Astrocyte (in vitro differentiated cells and primary cell): ENCODE results near the gene MAFF. TPM values are rescaled to one million over a fixed set of nuclear protein-coding genes. Genes with fewer than 3 reads are reported as not detected.
A peak's percentile ranks its signal among the peaks of the same experiment; 100 is the strongest.

Experiments used
- DNase-seq: peaks from one replicate; pipeline ENCODE4 v3.0.0-alpha.2; 2010; ENCODE audit warnings: low read depth
- FAIRE-seq: peaks from 2 replicates; lab custom pipeline; 2011; peaks lifted over from hg19 to GRCh38; lab: Jason Lieb, UNC
- H2AFZ ChIP-seq: 2 replicates; pipeline ENCODE4 v1.6.0; 2012; ENCODE audit warnings: low read depth, low read length, inconsistent platforms
- H3K27ac ChIP-seq: 2 replicates; pipeline ENCODE4 v1.5.1; 2011; ENCODE audit warnings: low read depth, low read length, inconsistent platforms
- H3K27me3 ChIP-seq: 2 replicates; pipeline ENCODE4 v1.6.0; 2011; ENCODE audit warnings: low read length, inconsistent platforms; ENCODE audit not compliant: insufficient read depth
- H3K36me3 ChIP-seq: 2 replicates; pipeline ENCODE4 v1.5.1; 2011; ENCODE audit warnings: low read length, inconsistent platforms; ENCODE audit not compliant: insufficient read depth
- H3K4me1 ChIP-seq: 2 replicates; pipeline ENCODE4 v1.5.1; 2011; ENCODE audit warnings: low read length, inconsistent platforms; ENCODE audit not compliant: insufficient read depth
- H3K4me2 ChIP-seq: 2 replicates; pipeline ENCODE4 v1.6.0; 2012; ENCODE audit warnings: low read length, inconsistent platforms
- H3K4me3 ChIP-seq: 2 replicates; pipeline ENCODE4 v1.5.1; 2011; ENCODE audit warnings: low read depth, mild to moderate bottlenecking, low read length, inconsistent platforms; ENCODE audit not compliant: insufficient read depth
- H3K79me2 ChIP-seq: 2 replicates; pipeline ENCODE4 v1.6.0; 2012; ENCODE audit warnings: mild to moderate bottlenecking, low read length, inconsistent platforms; ENCODE audit not compliant: insufficient read depth
- H3K9ac ChIP-seq: 2 replicates; pipeline ENCODE4 v1.6.0; 2012; ENCODE audit warnings: mild to moderate bottlenecking, low read length, inconsistent platforms
- H3K9me3 ChIP-seq: 2 replicates; pipeline ENCODE4 v1.5.1; 2012; ENCODE audit warnings: low read depth, mild to moderate bottlenecking, low read length, inconsistent platforms; ENCODE audit not compliant: insufficient read depth
- H4K20me1 ChIP-seq: 2 replicates; pipeline ENCODE4 v1.6.0; 2012; ENCODE audit warnings: low read length, inconsistent platforms; ENCODE audit not compliant: insufficient read depth
- H3K27ac Mint-ChIP-seq: one replicate; pipeline ENCODE4 v1.8.0; 2021; ENCODE audit warnings: mild to moderate bottlenecking, mixed read lengths; ENCODE audit not compliant: unreplicated experiment
- H3K27me3 Mint-ChIP-seq: one replicate; pipeline ENCODE4 v1.8.0; 2021; ENCODE audit warnings: low read depth, mixed read lengths; ENCODE audit not compliant: unreplicated experiment
- H3K36me3 Mint-ChIP-seq: one replicate; pipeline ENCODE4 v1.8.0; 2021; ENCODE audit warnings: low read depth, mixed read lengths; ENCODE audit not compliant: unreplicated experiment
- H3K4me1 Mint-ChIP-seq: one replicate; pipeline ENCODE4 v1.8.0; 2021; ENCODE audit warnings: low read depth, mixed read lengths; ENCODE audit not compliant: unreplicated experiment
- H3K4me3 Mint-ChIP-seq: one replicate; pipeline ENCODE4 v1.8.0; 2021; ENCODE audit warnings: mild to moderate bottlenecking, moderate library complexity, mixed read lengths; ENCODE audit not compliant: unreplicated experiment
- H3K9me3 Mint-ChIP-seq: one replicate; pipeline ENCODE4 v1.8.0; 2021; ENCODE audit warnings: mild to moderate bottlenecking, mixed read lengths; ENCODE audit not compliant: unreplicated experiment
- CTCF ChIP-seq: IDR thresholded peaks from 2 replicates; pipeline ENCODE4 v1.5.1; 2011; ENCODE audit warnings: low read depth, mild to moderate bottlenecking, inconsistent platforms, low read length, moderate library complexity; ENCODE audit not compliant: insufficient read depth
- EZH2 ChIP-seq: IDR thresholded peaks from 2 replicates; pipeline ENCODE4 v1.6.1; 2012; ENCODE audit warnings: mild to moderate bottlenecking, low read length, inconsistent platforms; ENCODE audit not compliant: insufficient read depth
- total RNA-seq: library from RNA; stranded (reverse); gene quantifications from 2 replicates; pipeline ENCODE4 v1.2.1, GENCODE V29; 2021

Gene MAFF
- total RNA-seq, 1 donor from 2014 or later, result 18.2 TPM

GRCh38 chr22:38262051-38262795 is 60.4 kb downstream of the MAFF start:
- H3K4me2 ChIP-seq, result no peak overlapping the region
- Mint-ChIP-seq H3K36me3 (peaks cover 22% of the 10 kb centered on the region), H3K4me1 (peaks cover 24% of the 10 kb centered on the region), H3K4me3 (no peak overlapping the region), H3K27me3 (no peaks in the 10 kb centered on the region), H3K27ac (no peak overlapping the region), H3K9me3 (peaks cover 2% of the 10 kb centered on the region)
- no peak overlapping the region for H3K4me3 ChIP-seq
- H3K9ac ChIP-seq, result no peak overlapping the region
- FAIRE-seq (no peak), DNase-seq (no peak)
- H3K79me2 ChIP-seq, result peaks cover 98% of the 10 kb centered on the region
- H3K27ac ChIP-seq, result no peak overlapping the region
- H3K9me3 ChIP-seq, result no peaks in the 10 kb centered on the region
- no peak overlapping the region for H2AFZ ChIP-seq
- H3K27me3 ChIP-seq, result no peaks in the 10 kb centered on the region
- peaks cover 95% of the 10 kb centered on the region for H4K20me1 ChIP-seq
- peaks cover 28% of the 10 kb centered on the region for H3K4me1 ChIP-seq
- TF ChIP-seq CTCF (peak; percentile 20), EZH2 (no peak)
- no peaks in the 10 kb centered on the region for H3K36me3 ChIP-seq

- Histone ChIP-seq H4K20me1 (peaks cover 95% of the 10 kb centered on the region), H3K9ac (no peak overlapping the region), H3K9me3 (no peaks in the 10 kb centered on the region), H3K4me2 (no peak overlapping the region), H3K27ac (no peak overlapping the region), H2AFZ (no peak overlapping the region), H3K36me3 (no peaks in the 10 kb centered on the region), H3K27me3 (no peaks in the 10 kb centered on the region), H3K4me1 (peaks cover 15% of the 10 kb centered on the region), H3K4me3 (no peak overlapping the region), H3K79me2 (peaks cover 98% of the 10 kb centered on the region)
- H3K4me1 Mint-ChIP-seq, result peaks cover 22% of the 10 kb centered on the region
- FAIRE-seq (no peak), DNase-seq (no peak)
- no peak overlapping the region for H3K4me3 Mint-ChIP-seq
- TF ChIP-seq CTCF (no peak), EZH2 (no peak)
- H3K27me3 Mint-ChIP-seq, result no peaks in the 10 kb centered on the region
- H3K9me3 Mint-ChIP-seq, result peaks cover 2% of the 10 kb centered on the region
- no peak overlapping the region for H3K27ac Mint-ChIP-seq
- H3K36me3 Mint-ChIP-seq, result peaks cover 22% of the 10 kb centered on the region
These were observed 62.6 kb downstream of the MAFF start for GRCh38 chr22:38264322-38264843.

Other genes starting within 250 kb of the MAFF start
- not detected in 2 replicates for gene C22orf23, start 248.4 kb upstream of the MAFF start, total RNA-seq
- 129 and 149 TPM in 2 replicates for gene POLR2F, start 248.3 kb upstream of the MAFF start, total RNA-seq
- gene SOX10, start 217.4 kb upstream of the MAFF start, total RNA-seq, result 0.10 and 0.34 TPM in 2 replicates
- gene PICK1, start 144.6 kb upstream of the MAFF start, total RNA-seq, result 20.7 and 22.9 TPM in 2 replicates
- gene SLC16A8, start 117.8 kb upstream of the MAFF start, total RNA-seq, result not detected in 2 replicates
- 0.54 and 0.94 TPM in 2 replicates for gene BAIAP2L2, start 91.3 kb upstream of the MAFF start, total RNA-seq
- 9.7 and 10.0 TPM in 2 replicates for gene PLA2G6, start 20.2 kb upstream of the MAFF start, total RNA-seq
- 109 and 114 TPM in 2 replicates for gene TMEM184B, start 71.0 kb downstream of the MAFF start, total RNA-seq
- 157 and 171 TPM in 2 replicates for gene CSNK1E, start 115.4 kb downstream of the MAFF start, total RNA-seq